NCI-H1436 treated with DMSO at 0.1 percent for 48 hours (cell line): ENCODE measurements around the gene PSD4.

Experiments used
- DNase-seq: peaks from one replicate; lab custom pipeline; 2025; lab: John Stamatoyannopoulos, UW

Gene PSD4

DNA sequence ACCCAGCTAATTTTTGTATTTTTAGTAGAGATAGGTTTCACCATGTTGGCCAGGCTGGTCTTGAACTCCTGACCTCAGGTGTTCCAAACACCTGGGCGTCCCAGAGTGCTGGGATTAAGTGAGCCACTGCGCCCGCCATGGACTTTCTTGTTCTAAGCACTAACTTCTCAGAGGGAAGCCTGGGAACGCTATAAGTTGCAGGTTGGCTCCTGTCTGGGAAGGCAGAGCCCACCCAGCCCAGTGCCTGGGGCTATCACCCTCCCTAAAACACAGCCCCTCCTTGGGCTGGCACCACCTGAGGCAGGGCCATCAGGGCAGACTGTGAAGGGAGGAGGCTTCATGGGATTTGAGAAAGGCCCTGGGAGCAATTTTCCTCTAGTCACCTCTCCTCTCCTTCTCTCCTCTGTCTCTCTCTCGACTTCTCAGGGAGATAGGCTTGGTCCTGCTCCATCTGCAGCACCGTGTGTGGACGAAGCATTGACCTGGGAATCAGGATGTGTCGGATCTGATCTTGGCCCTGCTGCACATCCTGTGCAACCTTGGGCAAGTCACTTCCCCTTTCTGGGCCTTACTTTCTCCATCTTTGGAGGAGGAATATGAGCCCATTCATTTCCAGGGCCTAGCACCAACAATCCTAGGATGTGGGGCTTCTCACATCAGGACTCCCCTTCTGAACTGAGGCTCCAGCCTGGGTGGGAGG is 10.9 kb downstream of the PSD4 start:
- no peak for DNase-seq

DNA sequence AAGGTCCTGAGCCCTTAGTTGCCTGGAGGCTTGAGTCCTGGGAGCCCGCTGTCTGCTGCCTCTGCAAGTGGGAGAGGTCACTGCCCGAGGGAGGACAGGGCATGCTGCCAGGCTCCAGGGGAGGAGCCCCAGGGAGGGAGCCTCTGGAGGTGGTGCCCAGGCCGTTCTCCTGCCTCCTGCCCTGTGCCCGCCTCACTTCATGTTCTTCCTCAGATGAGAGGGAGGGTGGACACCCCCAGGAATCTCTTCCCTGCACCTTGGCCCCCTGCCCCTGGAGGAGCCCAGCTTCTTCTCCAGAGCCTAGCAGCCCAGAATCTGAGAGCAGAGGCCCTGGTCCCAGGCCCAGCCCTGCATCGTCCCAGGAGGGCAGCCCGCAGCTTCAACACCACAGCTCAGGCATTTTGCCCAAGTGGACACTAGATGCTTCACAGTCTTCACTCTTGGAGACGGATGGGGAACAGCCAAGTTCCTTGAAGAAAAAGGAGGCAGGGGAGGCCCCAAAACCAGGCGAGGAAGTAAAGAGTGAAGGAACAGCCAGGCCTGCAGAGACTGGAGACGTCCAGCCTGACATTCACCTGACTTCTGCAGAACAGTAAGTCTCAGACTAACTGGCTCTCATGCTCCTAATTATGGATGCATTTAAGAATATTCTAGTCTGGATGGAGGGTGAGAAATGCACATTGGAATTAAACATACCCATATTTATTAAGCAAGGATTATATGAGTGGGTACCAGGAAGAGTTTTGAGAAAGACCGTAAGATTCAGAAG is 12.1 kb downstream of the PSD4 start:
- no peak for DNase-seq

DNA sequence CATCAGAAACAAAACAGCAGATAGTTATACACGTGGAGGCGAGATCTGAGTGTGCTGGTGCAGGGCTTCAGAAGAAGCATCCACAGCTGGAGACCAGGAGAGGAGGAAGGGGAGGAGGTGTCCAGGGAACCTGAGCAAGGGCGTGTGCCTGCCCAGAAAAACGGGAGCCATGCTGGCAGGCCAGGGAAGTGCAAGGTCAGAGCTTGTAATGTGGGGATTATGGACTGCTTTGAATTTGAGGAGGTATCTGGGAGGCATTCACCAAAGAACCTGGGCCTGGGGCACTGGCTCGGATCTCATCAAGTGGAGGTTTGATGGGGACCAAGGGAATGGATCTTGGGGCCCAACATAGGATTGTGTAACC is 12.6 kb downstream of the PSD4 start:
- DNase-seq = no peak

DNA sequence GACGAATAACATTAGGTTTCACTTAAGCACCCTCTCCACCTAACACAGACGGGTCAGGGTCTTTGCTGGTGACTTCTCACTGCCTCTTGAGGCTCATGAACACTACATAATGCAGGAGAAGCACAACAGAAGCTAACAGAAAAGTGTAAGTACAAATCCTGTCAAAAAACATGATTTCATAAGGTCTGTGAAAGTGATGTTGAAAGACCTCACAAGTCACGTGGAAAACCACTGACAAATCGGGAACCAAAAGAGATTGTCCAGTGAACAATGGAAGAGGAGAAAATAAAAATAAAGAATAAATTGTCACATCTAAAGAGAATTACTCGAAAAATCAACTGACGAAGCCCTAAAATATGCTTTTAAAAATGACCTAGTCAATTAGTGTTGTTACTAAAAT is 14.0 kb downstream of the PSD4 start:
- DNase-seq = no peak

DNA sequence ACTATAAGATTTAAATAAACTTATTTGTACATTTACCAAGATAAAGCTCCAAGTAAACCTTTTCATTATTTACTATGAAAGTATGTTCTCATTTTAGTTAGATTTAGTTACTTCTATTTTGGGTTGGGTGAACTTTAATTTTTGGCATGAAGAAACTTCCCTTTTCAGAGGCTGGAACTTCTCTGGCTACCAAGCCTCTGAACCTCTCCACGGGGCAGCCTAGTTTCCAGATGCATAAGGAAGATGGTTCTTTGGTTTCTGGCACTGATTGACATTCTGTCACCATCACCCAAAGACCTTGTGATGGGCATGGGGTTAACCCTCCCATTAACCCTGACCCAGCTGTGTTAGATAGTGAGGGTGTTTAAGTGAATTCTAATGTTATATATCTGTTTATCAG is 17.1 kb downstream of the PSD4 start:
- DNase-seq = no peak

DNA sequence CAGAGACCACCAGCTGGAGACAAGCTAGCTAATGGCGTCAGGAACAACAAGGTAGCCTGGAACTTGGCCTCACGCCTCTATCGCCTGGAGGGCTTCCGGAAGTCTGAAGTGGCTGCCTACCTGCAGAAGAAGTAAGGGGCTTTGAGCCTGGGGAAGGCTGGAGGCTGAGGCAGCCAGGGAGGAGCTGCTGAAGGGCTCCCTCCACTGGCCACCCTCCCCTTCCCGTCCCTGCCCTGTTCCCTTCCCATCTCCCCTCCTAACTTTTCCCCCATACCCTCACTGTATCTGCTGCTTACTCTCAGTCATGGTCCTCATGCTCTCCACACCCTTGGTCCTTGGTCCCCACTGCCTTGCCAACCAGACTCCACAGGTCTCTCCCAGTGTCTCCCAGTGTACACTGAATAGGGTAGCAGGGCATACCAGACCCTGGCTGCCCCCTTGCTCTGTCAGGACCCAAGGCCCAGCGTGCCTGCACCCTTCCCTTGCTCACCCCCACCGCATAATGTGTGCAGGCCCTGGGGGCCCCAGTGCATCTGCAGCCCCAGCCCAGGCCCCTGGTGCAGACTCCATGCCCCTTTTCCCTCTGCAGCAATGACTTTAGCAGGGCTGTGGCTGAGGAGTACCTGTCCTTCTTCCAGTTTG is 18.8 kb downstream of the PSD4 start:
- DNase-seq = no peak

DNA sequence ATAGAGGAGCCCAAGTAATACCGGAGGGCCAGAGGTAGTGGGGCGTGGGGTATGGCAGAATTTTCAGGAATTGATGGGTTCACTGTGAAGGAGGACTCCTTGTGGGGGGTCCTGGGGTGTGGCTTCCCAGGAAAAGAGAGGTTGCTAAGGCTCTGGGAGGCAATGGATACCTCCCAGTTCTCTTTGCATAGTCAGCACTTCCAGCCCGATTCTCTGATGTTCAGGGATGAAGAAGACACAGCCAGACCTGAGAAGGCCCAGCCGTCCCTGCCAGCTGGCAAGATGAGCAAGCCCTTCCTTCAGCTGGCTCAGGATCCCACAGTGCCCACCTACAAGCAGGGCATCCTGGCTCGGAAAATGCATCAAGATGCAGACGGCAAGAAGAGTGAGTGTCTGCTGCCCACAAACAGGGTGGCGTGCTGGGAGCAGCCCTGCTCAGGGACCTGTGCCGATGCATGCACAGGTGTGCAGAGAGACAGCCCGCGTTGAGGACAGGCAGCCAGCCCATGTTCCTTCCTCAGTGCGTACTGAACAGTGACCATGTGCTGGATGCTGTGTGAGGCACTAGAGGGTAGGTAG is 22.2 kb downstream of the PSD4 start:
- DNase-seq = no peak

DNA sequence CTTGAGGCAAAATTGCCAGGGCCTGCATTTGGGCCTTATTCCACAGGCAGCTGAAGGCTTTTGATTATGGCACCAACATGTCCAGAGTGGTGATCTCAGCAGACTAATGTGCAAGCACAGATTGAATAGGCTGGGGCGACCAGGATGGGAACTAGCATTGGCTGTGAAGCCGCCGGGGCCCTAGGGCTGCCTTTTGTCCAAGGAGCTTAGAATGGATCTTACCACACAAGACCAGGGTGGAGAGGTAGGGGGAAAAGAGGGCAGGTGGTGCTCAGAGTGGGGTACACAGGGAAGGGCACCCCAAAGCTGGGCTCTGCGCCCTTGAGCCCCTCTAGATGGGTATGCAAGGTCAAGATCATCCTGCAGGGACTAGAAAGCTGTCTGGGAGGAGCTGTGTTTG is 23.1 kb downstream of the PSD4 start:
- DNase-seq = no peak

DNA sequence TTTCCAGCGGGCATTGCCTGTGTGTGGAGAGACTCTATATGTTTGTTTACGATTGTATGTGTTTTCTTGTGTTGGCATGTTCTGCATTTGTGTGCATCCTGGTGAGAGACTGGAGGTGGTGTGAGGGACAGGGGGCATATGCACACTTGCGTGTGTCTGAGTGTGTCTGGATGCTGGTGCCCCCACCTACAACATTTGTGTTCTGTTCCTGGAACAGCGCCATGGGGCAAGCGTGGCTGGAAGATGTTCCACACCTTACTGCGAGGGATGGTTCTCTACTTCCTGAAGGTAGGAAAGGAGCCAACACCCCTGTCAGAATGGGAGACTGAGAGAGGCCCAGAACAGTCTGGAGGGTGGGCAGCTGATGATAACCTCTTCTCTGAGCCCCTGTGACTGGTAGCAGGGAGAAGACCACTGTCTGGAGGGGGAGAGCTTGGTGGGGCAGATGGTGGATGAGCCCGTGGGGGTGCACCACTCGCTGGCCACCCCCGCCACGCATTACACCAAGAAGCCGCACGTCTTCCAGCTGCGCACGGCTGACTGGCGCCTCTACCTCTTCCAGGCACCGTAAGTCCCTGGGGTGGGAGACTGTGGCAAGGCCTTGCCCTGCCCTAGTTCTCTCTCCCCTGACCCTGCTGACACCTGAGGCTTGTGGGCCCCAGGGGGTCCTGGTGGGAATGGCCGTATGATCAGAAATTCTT is 23.7 kb downstream of the PSD4 start:
- no peak for DNase-seq

DNA sequence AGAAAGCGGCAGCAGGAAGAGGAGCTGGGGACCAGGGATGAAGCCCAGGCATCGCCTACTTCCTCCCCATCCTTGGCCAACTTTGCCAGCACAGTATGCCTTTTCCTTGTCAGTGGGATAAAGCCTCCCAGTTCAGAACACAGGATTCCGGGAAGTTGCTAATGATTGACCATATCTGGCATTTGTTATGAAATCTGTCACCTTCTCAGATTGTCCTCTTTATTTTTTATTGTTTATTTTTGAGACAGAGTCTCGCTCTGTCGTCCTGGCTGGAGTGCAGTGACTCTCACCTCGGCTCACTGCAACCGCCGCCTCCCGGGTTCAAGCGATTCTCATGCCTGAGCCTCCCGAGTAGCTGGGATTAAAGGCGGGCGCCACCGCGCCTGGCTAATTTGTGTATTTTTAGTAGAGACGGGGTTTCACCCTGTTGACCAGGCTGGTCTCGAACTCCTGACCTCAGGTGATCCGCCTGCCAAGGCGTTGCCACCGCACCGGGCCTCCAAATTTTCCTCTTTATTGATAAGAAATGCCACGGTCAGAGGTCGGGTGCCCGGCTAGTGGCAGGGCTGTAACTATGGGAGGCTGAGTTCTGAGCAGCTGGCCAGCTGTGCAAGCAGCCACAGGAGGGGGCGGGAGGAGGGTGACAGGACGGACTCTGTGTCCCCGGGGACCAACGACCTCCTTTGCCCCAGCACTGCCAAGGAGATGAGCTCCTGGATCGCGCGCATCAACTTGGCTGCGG is 24.4 kb downstream of the PSD4 start:
- DNase-seq = no peak

DNA sequence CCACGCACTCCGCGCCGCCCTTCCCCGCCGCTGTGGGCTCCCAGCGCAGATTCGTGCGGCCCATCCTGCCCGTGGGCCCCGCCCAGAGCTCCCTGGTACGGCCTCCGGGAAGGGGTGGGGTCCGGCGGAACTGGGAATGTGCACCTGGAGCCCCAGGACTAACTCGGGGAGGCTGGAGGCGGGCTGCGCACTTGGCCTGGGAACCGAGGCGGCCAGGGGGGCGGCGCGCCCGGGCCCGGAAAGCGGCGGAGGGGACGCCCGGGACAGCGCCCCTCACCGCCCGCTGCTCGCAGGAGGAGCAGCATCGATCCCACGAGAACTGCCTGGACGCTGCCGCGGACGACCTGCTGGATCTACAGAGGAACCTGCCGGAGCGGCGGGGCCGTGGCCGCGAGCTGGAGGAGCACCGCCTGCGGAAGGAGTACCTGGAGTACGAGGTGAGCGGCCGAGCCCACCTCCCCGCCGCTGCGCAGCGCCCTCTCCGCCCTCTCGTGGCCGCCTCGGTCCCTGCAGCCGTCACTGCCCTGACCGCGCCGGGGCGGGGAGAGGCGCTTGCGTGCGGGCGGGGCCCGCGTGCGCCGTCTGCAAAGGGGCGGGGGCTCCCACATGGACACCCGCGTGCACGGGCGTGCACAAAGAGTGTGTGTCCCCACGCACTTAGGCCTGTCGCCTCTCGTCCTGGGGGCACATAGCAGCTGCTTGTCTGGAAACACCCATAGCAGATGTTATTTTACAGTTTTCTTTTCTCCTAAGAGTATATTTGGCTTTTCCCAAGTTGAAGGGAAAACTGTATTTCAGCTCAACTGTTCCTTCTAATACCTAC is 25.2 kb downstream of the PSD4 start:
- no peak for DNase-seq

DNA sequence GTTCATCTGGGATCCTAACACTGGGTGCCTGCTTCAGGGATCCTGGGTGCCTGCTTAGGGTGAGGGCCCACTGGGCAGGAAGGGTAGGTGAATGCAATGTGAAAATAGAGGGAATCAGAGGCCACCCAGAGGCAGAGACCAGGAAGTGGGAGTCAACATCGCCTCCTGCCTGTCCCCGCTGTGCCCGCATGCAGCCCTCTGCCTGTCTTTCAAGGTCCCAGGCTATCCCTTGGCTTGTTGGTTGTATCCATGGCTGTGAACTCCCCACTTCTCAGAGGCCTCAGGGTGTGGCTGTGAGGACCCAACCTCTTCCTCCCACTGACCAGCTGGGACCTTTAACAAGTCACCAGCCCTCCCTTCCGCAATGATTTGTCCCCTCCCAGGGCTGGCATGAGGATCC is 26.5 kb downstream of the PSD4 start:
- DNase-seq = no peak

DNA sequence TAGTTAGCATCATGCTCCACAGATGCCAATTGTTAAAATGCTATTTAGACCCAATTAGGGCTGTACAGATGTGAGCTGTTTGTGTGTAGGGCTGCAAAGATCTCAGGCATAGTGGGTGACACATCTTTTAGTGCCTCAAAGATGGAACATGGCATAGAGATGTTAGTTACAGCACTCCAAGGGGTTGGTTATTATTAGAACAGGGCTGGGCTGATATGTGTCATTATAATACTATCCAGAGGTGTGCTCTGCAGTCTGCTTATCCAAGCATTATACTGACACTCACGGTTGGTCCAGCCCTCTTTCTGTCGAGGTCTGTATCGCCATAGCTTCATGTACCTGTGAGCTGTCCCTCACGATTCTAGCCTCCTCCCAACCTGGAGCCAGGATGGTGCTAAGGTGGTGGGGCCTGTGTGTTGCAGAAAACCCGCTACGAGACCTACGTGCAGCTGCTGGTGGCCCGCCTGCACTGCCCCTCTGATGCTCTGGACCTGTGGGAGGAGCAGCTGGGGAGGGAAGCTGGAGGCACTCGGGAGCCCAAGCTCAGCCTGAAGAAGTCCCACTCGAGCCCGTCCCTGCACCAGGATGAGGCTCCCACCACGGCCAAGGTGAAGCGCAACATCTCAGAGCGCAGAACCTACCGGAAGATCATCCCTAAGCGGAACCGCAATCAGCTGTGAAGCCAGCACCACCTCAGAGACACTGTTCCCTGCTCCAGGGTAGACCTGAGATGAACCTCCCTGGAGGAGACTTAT is 27.1 kb downstream of the PSD4 start:
- DNase-seq = no peak

DNA sequence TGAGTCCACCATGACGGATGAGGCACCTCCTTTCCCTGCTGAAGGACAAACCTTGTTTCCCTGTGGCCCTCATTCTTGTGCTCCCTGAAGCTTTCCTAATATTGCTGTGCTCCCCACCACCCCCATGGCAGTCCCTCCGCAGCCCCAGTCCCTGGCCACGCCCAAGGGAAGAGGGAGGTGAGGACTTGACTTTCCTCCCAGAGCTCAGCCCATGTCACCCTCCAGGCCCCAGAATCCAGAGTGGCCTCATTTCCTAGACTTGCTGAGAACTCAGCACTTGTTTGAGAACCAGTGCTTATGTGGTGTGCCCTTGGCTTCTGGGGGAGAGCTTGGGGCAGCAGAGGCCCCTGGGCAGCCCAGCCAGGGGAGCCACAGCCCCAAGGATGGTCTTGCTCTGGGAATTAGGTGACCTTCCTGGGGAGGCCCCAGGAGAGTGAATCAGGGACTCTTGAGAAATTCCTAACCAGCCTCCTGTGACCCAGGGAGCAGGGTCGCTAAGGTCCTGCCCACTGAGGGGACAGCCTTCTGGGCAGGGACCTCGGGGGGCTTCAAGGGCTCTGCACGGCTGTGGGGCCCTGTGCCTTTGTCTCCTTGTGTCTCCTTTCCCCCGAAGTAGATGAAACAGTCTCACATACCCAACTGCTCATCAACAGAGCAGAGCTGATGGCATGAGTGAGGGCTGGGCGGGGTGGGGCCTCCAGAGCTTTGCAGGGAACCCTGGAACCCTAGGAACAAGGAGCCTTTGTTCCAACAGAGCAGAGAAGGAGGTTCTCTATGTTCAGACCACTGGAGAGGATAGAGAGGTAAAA is 27.9 kb downstream of the PSD4 start:
- no peak for DNase-seq

DNA sequence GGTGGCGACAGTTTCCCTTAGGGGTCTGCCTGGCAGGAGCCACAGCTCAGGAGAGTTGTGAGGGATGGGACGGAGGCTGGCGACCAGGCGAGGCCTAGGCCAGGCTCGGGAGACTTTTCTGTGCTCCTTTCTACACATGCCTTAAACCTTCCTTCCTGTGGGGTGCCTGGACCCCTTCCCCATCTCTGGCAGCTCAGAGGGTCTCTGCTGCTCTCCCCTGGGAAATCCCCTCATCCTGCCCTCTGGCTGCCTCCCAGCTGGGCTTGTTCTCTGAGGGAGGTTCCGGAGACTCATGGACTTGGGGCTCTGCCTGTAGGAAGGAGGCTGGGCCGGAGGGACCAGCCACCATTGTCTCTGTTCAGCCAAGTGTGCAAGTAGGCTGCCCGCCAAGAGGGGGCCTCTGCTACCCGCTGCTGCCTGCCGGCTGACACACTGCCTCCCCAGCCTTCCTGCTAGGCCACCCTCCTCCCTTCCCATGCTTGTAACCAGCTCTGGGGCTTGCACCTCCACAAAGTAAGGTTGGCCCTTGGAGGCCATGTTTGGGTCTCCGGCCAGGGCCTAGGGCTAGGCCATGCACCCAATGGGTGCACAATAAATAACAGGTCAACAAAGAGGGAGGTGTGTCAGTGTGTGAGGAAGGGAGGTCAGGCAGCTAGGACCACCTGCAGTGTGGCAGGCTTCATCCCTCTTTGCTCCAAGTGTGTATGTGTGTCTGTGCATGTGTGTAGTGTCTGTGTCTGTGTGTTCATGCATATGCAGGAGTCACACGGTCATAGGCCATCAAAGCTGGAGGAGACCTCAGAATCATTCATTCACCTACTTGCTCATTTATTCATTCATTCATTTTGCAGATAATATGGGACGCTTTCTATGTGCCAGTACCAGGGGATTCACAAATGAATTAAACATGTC is 28.8 kb downstream of the PSD4 start:
- no peak for DNase-seq

DNA sequence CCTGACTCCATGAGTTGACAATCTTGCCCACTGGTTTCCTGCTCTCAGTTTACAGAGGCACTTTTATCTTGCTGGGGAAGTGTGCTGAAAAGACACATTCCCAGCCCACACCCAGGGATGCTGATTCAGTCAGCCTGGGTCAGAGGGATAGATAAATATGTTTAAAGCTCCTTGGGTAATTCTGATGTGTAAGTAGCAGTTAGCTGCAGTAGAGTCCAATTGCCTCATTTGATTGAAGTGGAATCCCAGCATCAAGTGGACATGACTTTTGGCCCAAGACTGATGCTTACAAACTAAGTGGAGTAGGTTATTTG is 29.4 kb downstream of the PSD4 start:
- no peak for DNase-seq

DNA sequence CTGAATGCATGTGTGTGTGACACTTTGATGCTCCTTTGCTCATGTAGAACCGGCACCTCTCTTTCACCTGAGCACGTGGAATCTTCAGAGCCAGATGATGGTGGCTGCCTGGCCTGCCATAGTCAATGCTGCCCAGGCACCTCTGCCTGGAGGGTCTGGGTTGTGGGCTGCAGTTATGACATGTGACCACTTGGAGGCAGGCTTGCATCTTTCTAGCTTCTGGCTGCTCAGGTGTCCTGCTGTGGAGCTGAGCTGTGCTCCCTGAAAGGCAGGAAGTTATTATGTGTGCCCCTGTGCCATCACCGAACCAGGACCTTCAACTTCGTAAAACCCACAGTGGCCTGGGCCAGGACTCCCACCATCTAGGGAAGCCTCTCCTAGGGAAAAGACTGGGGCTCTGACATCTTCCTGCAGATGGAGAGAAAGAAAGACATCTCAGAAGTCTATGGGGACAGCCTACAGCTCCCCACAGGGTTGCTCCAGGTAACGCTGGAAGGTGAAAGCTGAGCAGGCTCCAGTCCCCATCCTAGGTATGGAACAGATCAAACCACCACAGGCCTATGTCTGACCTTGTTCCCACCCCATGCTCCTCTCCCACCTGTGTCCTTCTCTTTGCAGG is 30.2 kb downstream of the PSD4 start:
- no peak for DNase-seq

DNA sequence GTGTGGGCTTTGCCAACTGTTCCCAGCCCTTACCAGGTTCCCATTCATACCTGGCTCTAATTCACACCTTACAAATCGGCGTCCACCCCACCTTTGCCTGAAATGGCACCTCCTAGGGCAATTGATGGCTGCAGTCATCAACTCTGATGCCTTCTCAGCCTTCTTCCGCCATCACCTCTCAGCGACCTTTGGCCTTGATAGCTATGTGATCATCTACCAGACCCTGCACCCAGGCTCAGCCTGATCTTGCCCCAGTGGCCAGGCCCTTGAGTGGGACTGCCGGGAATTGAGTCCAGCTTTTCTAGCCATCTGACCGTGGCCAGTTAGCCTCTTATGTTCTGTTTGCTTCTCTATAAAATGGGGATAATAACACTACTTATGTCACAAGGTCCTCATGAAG is 32.5 kb downstream of the PSD4 start:
- DNase-seq = no peak
